Epithelial cell of proximal tubule (primary cell): ENCODE measurements around the gene ZDHHC24. TPM values are rescaled to one million over a fixed set of nuclear protein-coding genes. Genes with fewer than 3 reads are reported as not detected.

Source experiments
- DNase-seq: peaks from one replicate; pipeline ENCODE4 v3.0.0-alpha.2; 2011; ENCODE audit warnings: low read depth
- H3K4me3 ChIP-seq: 2 replicates; pipeline ENCODE4 v1.5.1; 2011; ENCODE audit warnings: low read depth, mild to moderate bottlenecking, low read length
- CTCF ChIP-seq: conservative IDR thresholded peaks from 2 replicates; pipeline ENCODE4 v1.5.1; 2012; ENCODE audit warnings: low read depth, mild to moderate bottlenecking, low read length
- total RNA-seq: library from RNA; depleted of rRNA; stranded (reverse); fragments of >200 nt; gene quantifications from 2 replicates; pipeline ENCODE4 v1.2.3, GENCODE V29; 2015

ZDHHC24 gene
- total RNA-seq, 1 donor from 2014 or later, result 17.8 TPM

- no peak overlapping the region for H3K4me3 ChIP-seq
- TF ChIP-seq CTCF, result no peak
- DNase-seq, result no peak
Observed at GRCh38 chr11:66539170-66539869, 6.5 kb downstream of the ZDHHC24 start.

- TF ChIP-seq CTCF, result no peak
- DNase-seq, result no peak
- no peak overlapping the region for H3K4me3 ChIP-seq
Observed at GRCh38 chr11:66532784-66533183, 13.1 kb downstream of the ZDHHC24 start.

GRCh38 chr11:66531841-66532240 is 14.0 kb downstream of the ZDHHC24 start:
- DNase-seq, result no peak
- H3K4me3 ChIP-seq, result no peak overlapping the region
- TF ChIP-seq CTCF, result no peak

- no peak for TF ChIP-seq CTCF
- no peak overlapping the region for H3K4me3 ChIP-seq
- DNase-seq, result no peak
Observed at GRCh38 chr11:66530927-66531709, 14.7 kb downstream of the ZDHHC24 start.

- no peak for DNase-seq
- no peak for TF ChIP-seq CTCF
- H3K4me3 ChIP-seq, result no peak overlapping the region
Observed at GRCh38 chr11:66529655-66530054, 16.2 kb downstream of the ZDHHC24 start.

GRCh38 chr11:66529069-66529468 is 16.8 kb downstream of the ZDHHC24 start:
- H3K4me3 ChIP-seq, result no peak overlapping the region
- TF ChIP-seq CTCF, result no peak
- DNase-seq, result no peak
